ENCODE measurements around the gene CHST6.
"Not testable (repeated sequence)": the region's sequence is repeated elsewhere in the genome, so short reads cannot be mapped to it uniquely, and the experiment has no call there.

CHST6 gene

GRCh38 chr16:75502916-75503605, 7.8 kb upstream of the CHST6 start:
- DNase-seq, result no peak

- DNase-seq, result not testable (repeated sequence)
Observed at GRCh38 chr16:75501820-75502219, 6.6 kb upstream of the CHST6 start.

GRCh38 chr16:75501359-75501758, 6.1 kb upstream of the CHST6 start:
- DNase-seq, result no peak

GRCh38 chr16:75498605-75499322, 3.5 kb upstream of the CHST6 start:
- not testable (repeated sequence) for DNase-seq

GRCh38 chr16:75497558-75497957, 2.3 kb upstream of the CHST6 start:
- DNase-seq, result no peak

GRCh38 chr16:75494661-75495075, 573 bp downstream of the CHST6 start:
- DNase-seq, result no peak

- DNase-seq, result no peak
Observed at GRCh38 chr16:75494184-75494583, 1.1 kb downstream of the CHST6 start.

GRCh38 chr16:75491876-75492275, 3.4 kb downstream of the CHST6 start:
- DNase-seq, result no peak

GRCh38 chr16:75488322-75488721, 6.9 kb downstream of the CHST6 start:
- no peak for DNase-seq

- DNase-seq, result no peak
Observed at GRCh38 chr16:75486676-75487313, 8.4 kb downstream of the CHST6 start.

- DNase-seq, result no peak
Observed at GRCh38 chr16:75486014-75486675, 9.1 kb downstream of the CHST6 start.

- DNase-seq, result no peak
Observed at GRCh38 chr16:75485230-75486013, 9.8 kb downstream of the CHST6 start.

GRCh38 chr16:75483222-75483621, 12.0 kb downstream of the CHST6 start:
- DNase-seq, result no peak

GRCh38 chr16:75482434-75483205, 12.6 kb downstream of the CHST6 start:
- no peak for DNase-seq

GRCh38 chr16:75481475-75481874, 13.8 kb downstream of the CHST6 start:
- no peak for DNase-seq

- DNase-seq, result no peak
Observed at GRCh38 chr16:75479421-75479990, 15.7 kb downstream of the CHST6 start.

- no peak for DNase-seq
Observed at GRCh38 chr16:75478480-75479345, 16.5 kb downstream of the CHST6 start.

- no peak for DNase-seq
Observed at GRCh38 chr16:75477680-75478473, 17.4 kb downstream of the CHST6 start.

GRCh38 chr16:75476817-75477216, 18.4 kb downstream of the CHST6 start:
- no peak for DNase-seq

- no peak for DNase-seq
Observed at GRCh38 chr16:75475420-75475847, 19.8 kb downstream of the CHST6 start.
